ENCODE measurements around the gene PER3.

PER3 gene

DNA sequence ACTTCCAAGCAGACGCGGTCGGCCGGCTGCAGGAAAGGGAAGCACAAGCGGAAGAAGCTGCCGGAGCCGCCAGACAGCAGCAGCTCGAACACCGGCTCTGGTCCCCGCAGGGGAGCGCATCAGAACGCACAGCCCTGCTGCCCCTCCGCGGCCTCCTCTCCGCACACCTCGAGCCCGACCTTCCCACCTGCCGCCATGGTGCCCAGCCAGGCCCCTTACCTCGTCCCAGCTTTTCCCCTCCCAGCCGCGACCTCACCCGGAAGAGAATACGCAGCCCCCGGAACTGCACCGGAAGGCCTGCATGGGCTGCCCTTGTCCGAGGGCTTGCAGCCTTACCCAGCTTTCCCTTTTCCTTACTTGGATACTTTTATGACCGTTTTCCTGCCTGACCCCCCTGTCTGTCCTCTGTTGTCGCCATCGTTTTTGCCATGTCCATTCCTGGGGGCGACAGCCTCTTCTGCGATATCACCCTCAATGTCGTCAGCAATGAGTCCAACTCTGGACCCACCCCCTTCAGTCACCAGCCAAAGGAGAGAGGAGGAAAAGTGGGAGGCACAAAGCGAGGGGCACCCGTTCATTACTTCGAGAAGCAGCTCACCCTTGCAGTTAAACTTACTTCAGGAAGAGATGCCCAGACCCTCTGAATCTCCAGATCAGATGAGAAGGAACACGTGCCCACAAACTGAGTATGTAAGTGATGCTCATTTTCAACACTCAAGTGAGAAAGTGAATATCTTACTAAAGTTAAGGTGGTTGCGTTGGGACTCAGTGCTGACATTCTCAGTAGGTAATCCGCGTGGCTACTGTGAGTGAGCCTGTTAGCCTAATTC lies 43.2 kb downstream of the PER3 start:
- H4K20me1 ChIP-seq (ENCODE audit: insufficient read depth, low read length): no peaks in the 10 kb centered on the region
- no peak for DNase-seq
- H3K9ac ChIP-seq (ENCODE audit: low read depth, low read length): no peak overlapping the region
- TF ChIP-seq, protein P1, sequence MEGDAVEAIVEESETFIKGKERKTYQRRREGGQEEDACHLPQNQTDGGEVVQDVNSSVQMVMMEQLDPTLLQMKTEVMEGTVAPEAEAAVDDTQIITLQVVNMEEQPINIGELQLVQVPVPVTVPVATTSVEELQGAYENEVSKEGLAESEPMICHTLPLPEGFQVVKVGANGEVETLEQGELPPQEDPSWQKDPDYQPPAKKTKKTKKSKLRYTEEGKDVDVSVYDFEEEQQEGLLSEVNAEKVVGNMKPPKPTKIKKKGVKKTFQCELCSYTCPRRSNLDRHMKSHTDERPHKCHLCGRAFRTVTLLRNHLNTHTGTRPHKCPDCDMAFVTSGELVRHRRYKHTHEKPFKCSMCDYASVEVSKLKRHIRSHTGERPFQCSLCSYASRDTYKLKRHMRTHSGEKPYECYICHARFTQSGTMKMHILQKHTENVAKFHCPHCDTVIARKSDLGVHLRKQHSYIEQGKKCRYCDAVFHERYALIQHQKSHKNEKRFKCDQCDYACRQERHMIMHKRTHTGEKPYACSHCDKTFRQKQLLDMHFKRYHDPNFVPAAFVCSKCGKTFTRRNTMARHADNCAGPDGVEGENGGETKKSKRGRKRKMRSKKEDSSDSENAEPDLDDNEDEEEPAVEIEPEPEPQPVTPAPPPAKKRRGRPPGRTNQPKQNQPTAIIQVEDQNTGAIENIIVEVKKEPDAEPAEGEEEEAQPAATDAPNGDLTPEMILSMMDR (IDR thresholded peaks at IDR 0.05; ENCODE audit: borderline replicate concordance, extremely low read depth, low read length, poor library complexity, severe bottlenecking): no peak
- TF ChIP-seq EZH2 (IDR thresholded peaks at IDR 0.05; ENCODE audit: borderline replicate concordance, low read depth, low read length, severe bottlenecking): no peak
- no peak overlapping the region for H3K4me2 ChIP-seq (ENCODE audit: insufficient read depth, low read length)
- H3K4me3 ChIP-seq (ENCODE audit: low read depth in 1 of 2, low read length in 2 of 2): no peak overlapping the region
- no peaks in the 10 kb centered on the region for H3K27me3 ChIP-seq (ENCODE audit: insufficient read depth, low read length, poor library complexity)
- H2AFZ ChIP-seq (ENCODE audit: low read depth, low read length): no peak overlapping the region
- no peaks in the 10 kb centered on the region for H3K79me2 ChIP-seq (ENCODE audit: insufficient read depth, low read length)
- H3K27ac ChIP-seq (ENCODE audit: low read length): no peak overlapping the region
- H3K4me1 ChIP-seq (ENCODE audit: insufficient read depth, low read length): no peaks in the 10 kb centered on the region
- no peaks in the 10 kb centered on the region for H3K9me3 ChIP-seq (ENCODE audit: insufficient read depth, low read length, severe bottlenecking)
- no peaks in the 10 kb centered on the region for H3K36me3 ChIP-seq (ENCODE audit: insufficient read depth, low read length)
- ATAC-seq (ENCODE audit: insufficient read depth, low read depth): no peak

DNA sequence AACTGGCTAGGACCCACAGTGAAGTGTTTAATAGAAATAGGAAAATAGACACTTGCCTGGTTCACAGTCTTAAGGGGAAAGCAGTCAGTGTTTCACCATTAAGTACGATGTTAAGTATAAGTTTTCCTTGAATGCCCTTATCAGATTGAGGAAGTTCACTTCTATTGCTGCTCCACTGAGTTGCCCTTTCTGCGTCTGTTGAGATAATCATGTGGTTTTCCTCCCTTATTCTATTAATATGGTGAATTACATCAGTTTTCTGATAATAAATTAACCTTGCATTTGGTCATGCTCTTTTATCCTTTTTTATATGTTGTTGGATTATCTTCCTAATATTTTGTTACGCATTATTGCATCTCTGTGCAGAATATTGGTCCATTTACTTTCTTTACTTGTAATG lies 47.4 kb downstream of the PER3 start:
- Histone ChIP-seq H3K9ac (ENCODE audit: low read depth, low read length) (no peak overlapping the region), H3K9me3 (ENCODE audit: insufficient read depth, low read length, severe bottlenecking) (no peaks in the 10 kb centered on the region), H3K27ac (ENCODE audit: low read length) (no peak overlapping the region), H3K27me3 (ENCODE audit: insufficient read depth, low read length, poor library complexity) (no peaks in the 10 kb centered on the region), H3K36me3 (ENCODE audit: insufficient read depth, low read length) (no peaks in the 10 kb centered on the region), H3K4me3 (ENCODE audit: low read depth in 1 of 2, low read length in 2 of 2) (no peak overlapping the region), H3K4me2 (ENCODE audit: insufficient read depth, low read length) (no peak overlapping the region), H4K20me1 (ENCODE audit: insufficient read depth, low read length) (no peaks in the 10 kb centered on the region), H3K79me2 (ENCODE audit: insufficient read depth, low read length) (no peaks in the 10 kb centered on the region), H2AFZ (ENCODE audit: low read depth, low read length) (no peak overlapping the region), H3K4me1 (ENCODE audit: insufficient read depth, low read length) (no peaks in the 10 kb centered on the region)
- TF ChIP-seq, protein P1 (IDR thresholded peaks at IDR 0.05; ENCODE audit: borderline replicate concordance, extremely low read depth, low read length, poor library complexity, severe bottlenecking): no peak
- no peak for TF ChIP-seq EZH2 (IDR thresholded peaks at IDR 0.05; ENCODE audit: borderline replicate concordance, low read depth, low read length, severe bottlenecking)
- no peak for DNase-seq
- no peak for ATAC-seq (ENCODE audit: insufficient read depth, low read depth)

GRCh38 chr1:7833035-7833434 lies 48.9 kb downstream of the PER3 start:
- Histone ChIP-seq H3K4me1 (ENCODE audit: insufficient read depth, low read length) (no peaks in the 10 kb centered on the region), H3K79me2 (ENCODE audit: insufficient read depth, low read length) (no peaks in the 10 kb centered on the region), H2AFZ (ENCODE audit: low read depth, low read length) (no peak overlapping the region), H3K4me2 (ENCODE audit: insufficient read depth, low read length) (no peak overlapping the region), H3K4me3 (ENCODE audit: low read depth in 1 of 2, low read length in 2 of 2) (no peak overlapping the region), H3K27me3 (ENCODE audit: insufficient read depth, low read length, poor library complexity) (no peaks in the 10 kb centered on the region), H3K36me3 (ENCODE audit: insufficient read depth, low read length) (no peaks in the 10 kb centered on the region), H3K27ac (ENCODE audit: low read length) (no peak overlapping the region), H3K9me3 (ENCODE audit: insufficient read depth, low read length, severe bottlenecking) (peaks cover 3% of the 10 kb centered on the region), H4K20me1 (ENCODE audit: insufficient read depth, low read length) (no peaks in the 10 kb centered on the region), H3K9ac (ENCODE audit: low read depth, low read length) (no peak overlapping the region)
- no peak for TF ChIP-seq EZH2 (IDR thresholded peaks at IDR 0.05; ENCODE audit: borderline replicate concordance, low read depth, low read length, severe bottlenecking)
- TF ChIP-seq, protein P1 (IDR thresholded peaks at IDR 0.05; ENCODE audit: borderline replicate concordance, extremely low read depth, low read length, poor library complexity, severe bottlenecking): no peak
- no peak for ATAC-seq (ENCODE audit: insufficient read depth, low read depth)
- no peak for DNase-seq
